ENCODE data around the gene GPR87. TPM values are rescaled to one million over a fixed set of nuclear protein-coding genes. Genes with fewer than 3 reads are reported as not detected.
A peak's percentile ranks its signal among the peaks of the same experiment; 100 is the strongest.

The GPR87 gene
- total and polyA plus RNA-seq, 2 experiments from 2014 or later = 0.22 TPM; not detected in 1

- Histone ChIP-seq H3K4me3 (peak overlapping the region; percentile 65), H3K27me3 (replicated peaks; ENCODE audit: insufficient read depth) (no peaks in the 10 kb centered on the region), H3K4me1 (ENCODE audit: insufficient read depth) (peaks cover 9% of the 10 kb centered on the region), H4K20me1 (ENCODE audit: insufficient read depth) (no peaks in the 10 kb centered on the region), H3K79me2 (ENCODE audit: insufficient read depth) (no peaks in the 10 kb centered on the region), H3K4me2 (ENCODE audit: unreplicated experiment) (peak overlapping the region; percentile 73), H3K9me2 (ENCODE audit: insufficient read depth) (no peaks in the 10 kb centered on the region), H3K9ac (peak overlapping the region; percentile 37), H3F3A (ENCODE audit: insufficient read depth) (peaks cover 6% of the 10 kb centered on the region), H3K36me3 (ENCODE audit: low read depth) (no peaks in the 10 kb centered on the region), H3K27ac (peak overlapping the region; percentile 42), H2AFZ (peak overlapping the region; percentile 80), H3K9me3 (ENCODE audit: low read depth) (no peaks in the 10 kb centered on the region)
- WGBS, 2 experiments (ENCODE audit: low coverage in 1 of 2, low lambda C conversion rate in 2 of 2, missing lambda C conversion rate in 2 of 2) = 0 to 5% methylated on average over 2 of the region's 2 CpGs
- in situ Hi-C loops (cut with MboI) = no loop called here
- DNase-seq = peak; percentile 83
- TF ChIP-seq EZH2 (IDR thresholded peaks at IDR 0.05; ENCODE audit: insufficient read depth, poor library complexity, severe bottlenecking) (no peak), EZH2phosphoT487 (IDR thresholded peaks at IDR 0.05; ENCODE audit: insufficient read depth, low read depth) (no peak)
Measured at GRCh38 chr3:151345859-151346258, 29.2 kb upstream of the GPR87 start.

- H3K27ac ChIP-seq = no peak overlapping the region
- no peaks in the 10 kb centered on the region for H3K36me3 ChIP-seq (ENCODE audit: low read depth)
- H3K9ac ChIP-seq = no peak overlapping the region
- H3K9me2 ChIP-seq (ENCODE audit: insufficient read depth) = no peaks in the 10 kb centered on the region
- H3F3A ChIP-seq (ENCODE audit: insufficient read depth) = peaks cover 19% of the 10 kb centered on the region
- WGBS, 2 experiments (ENCODE audit: low coverage in 1 of 2, low lambda C conversion rate in 2 of 2, missing lambda C conversion rate in 2 of 2) = 95 to 100% methylated on average over 2 of the region's 2 CpGs
- H3K4me2 ChIP-seq (ENCODE audit: unreplicated experiment) = no peak overlapping the region
- no peak for DNase-seq
- no peak overlapping the region for H3K4me3 ChIP-seq
- no peaks in the 10 kb centered on the region for H3K9me3 ChIP-seq (ENCODE audit: low read depth)
- no peaks in the 10 kb centered on the region for H3K79me2 ChIP-seq (ENCODE audit: insufficient read depth)
- no peaks in the 10 kb centered on the region for H4K20me1 ChIP-seq (ENCODE audit: insufficient read depth)
- in situ Hi-C loops (cut with MboI) = no loop called here
- TF ChIP-seq EZH2 (IDR thresholded peaks at IDR 0.05; ENCODE audit: insufficient read depth, poor library complexity, severe bottlenecking) (no peak), EZH2phosphoT487 (IDR thresholded peaks at IDR 0.05; ENCODE audit: insufficient read depth, low read depth) (no peak)
- H3K27me3 ChIP-seq (replicated peaks; ENCODE audit: insufficient read depth) = no peaks in the 10 kb centered on the region
- peaks cover 16% of the 10 kb centered on the region for H3K4me1 ChIP-seq (ENCODE audit: insufficient read depth)
- no peak overlapping the region for H2AFZ ChIP-seq
Measured at GRCh38 chr3:151331696-151332095, 15.1 kb upstream of the GPR87 start.

GRCh38 chr3:151330899-151331298, 14.3 kb upstream of the GPR87 start:
- in situ Hi-C loops (cut with MboI) = no loop called here
- Histone ChIP-seq H3K27ac (no peak overlapping the region), H3F3A (ENCODE audit: insufficient read depth) (peaks cover 19% of the 10 kb centered on the region), H3K79me2 (ENCODE audit: insufficient read depth) (no peaks in the 10 kb centered on the region), H3K4me1 (ENCODE audit: insufficient read depth) (peaks cover 16% of the 10 kb centered on the region), H3K4me2 (ENCODE audit: unreplicated experiment) (no peak overlapping the region), H3K9me3 (ENCODE audit: low read depth) (no peaks in the 10 kb centered on the region), H3K36me3 (ENCODE audit: low read depth) (no peaks in the 10 kb centered on the region), H3K4me3 (no peak overlapping the region), H3K27me3 (replicated peaks; ENCODE audit: insufficient read depth) (no peaks in the 10 kb centered on the region), H2AFZ (no peak overlapping the region), H3K9me2 (ENCODE audit: insufficient read depth) (no peaks in the 10 kb centered on the region), H4K20me1 (ENCODE audit: insufficient read depth) (no peaks in the 10 kb centered on the region), H3K9ac (no peak overlapping the region)
- no peak for TF ChIP-seq EZH2phosphoT487 (IDR thresholded peaks at IDR 0.05; ENCODE audit: insufficient read depth, low read depth)
- TF ChIP-seq EZH2 (IDR thresholded peaks at IDR 0.05; ENCODE audit: insufficient read depth, poor library complexity, severe bottlenecking) = no peak
- DNase-seq = peak; percentile 15

- in situ Hi-C loops (cut with MboI) = no loop called here
- TF ChIP-seq EZH2 (IDR thresholded peaks at IDR 0.05; ENCODE audit: insufficient read depth, poor library complexity, severe bottlenecking) = no peak
- no peak for TF ChIP-seq EZH2phosphoT487 (IDR thresholded peaks at IDR 0.05; ENCODE audit: insufficient read depth, low read depth)
- no peak overlapping the region for H3K4me2 ChIP-seq (ENCODE audit: unreplicated experiment)
Measured at GRCh38 chr3:151330379-151330778, 13.8 kb upstream of the GPR87 start.

GRCh38 chr3:151329363-151329762, 12.7 kb upstream of the GPR87 start, which contains the start of gene P2RY13:
Gene P2RY13, minus strand, starts transcription at chr3:151329549. Its CDS starts 21 bp downstream, at chr3:151329528.
- H3K9ac ChIP-seq = peak within 1 kb of the TSS; percentile 30
- H3K9me3 ChIP-seq (ENCODE audit: low read depth) = no peaks in the 10 kb centered on the region
- TF ChIP-seq EZH2phosphoT487 (IDR thresholded peaks at IDR 0.05; ENCODE audit: insufficient read depth, low read depth) (no peak), EZH2 (IDR thresholded peaks at IDR 0.05; ENCODE audit: insufficient read depth, poor library complexity, severe bottlenecking) (no peak)
- no peaks in the 10 kb centered on the region for H3K9me2 ChIP-seq (ENCODE audit: insufficient read depth)
- no peaks in the 10 kb centered on the region for H3K36me3 ChIP-seq (ENCODE audit: low read depth)
- in situ Hi-C loops (cut with MboI) = no loop called here
- H3K27ac ChIP-seq = peak within 1 kb of the TSS; percentile 41
- peak within 1 kb of the TSS; percentile 79 for H2AFZ ChIP-seq
- peaks cover 16% of the 10 kb centered on the region for H3K4me1 ChIP-seq (ENCODE audit: insufficient read depth)
- WGBS, 2 experiments (ENCODE audit: low coverage in 1 of 2, low lambda C conversion rate in 2 of 2, missing lambda C conversion rate in 2 of 2) = 97 to 100% methylated on average over 1 of the region's 1 CpG
- H3K4me3 ChIP-seq = peak within 1 kb of the TSS; percentile 60
- no peak for DNase-seq
- H3K4me2 ChIP-seq (ENCODE audit: unreplicated experiment) = peak within 1 kb of the TSS; percentile 63
- no peaks in the 10 kb centered on the region for H3K27me3 ChIP-seq (replicated peaks; ENCODE audit: insufficient read depth)
- H3F3A ChIP-seq (ENCODE audit: insufficient read depth) = peaks cover 19% of the 10 kb centered on the region
- H4K20me1 ChIP-seq (ENCODE audit: insufficient read depth) = no peaks in the 10 kb centered on the region
- H3K79me2 ChIP-seq (ENCODE audit: insufficient read depth) = no peaks in the 10 kb centered on the region

More at GRCh38 chr3:151330379-151330778, 13.8 kb upstream of the GPR87 start:
- DNase-seq = no peak
- H3K4me3 ChIP-seq = no peak overlapping the region
- H3F3A ChIP-seq (ENCODE audit: insufficient read depth) = peaks cover 19% of the 10 kb centered on the region
- H3K9me2 ChIP-seq (ENCODE audit: insufficient read depth) = no peaks in the 10 kb centered on the region
- H3K9me3 ChIP-seq (ENCODE audit: low read depth) = no peaks in the 10 kb centered on the region
- no peak overlapping the region for H3K9ac ChIP-seq
- WGBS, 2 experiments (ENCODE audit: low coverage in 1 of 2, low lambda C conversion rate in 2 of 2, missing lambda C conversion rate in 2 of 2) = 77 to 82% methylated on average over 4 of the region's 4 CpGs
- H3K36me3 ChIP-seq (ENCODE audit: low read depth) = no peaks in the 10 kb centered on the region
- no peaks in the 10 kb centered on the region for H4K20me1 ChIP-seq (ENCODE audit: insufficient read depth)
- H3K27me3 ChIP-seq (replicated peaks; ENCODE audit: insufficient read depth) = no peaks in the 10 kb centered on the region
- H3K79me2 ChIP-seq (ENCODE audit: insufficient read depth) = no peaks in the 10 kb centered on the region
- peaks cover 16% of the 10 kb centered on the region for H3K4me1 ChIP-seq (ENCODE audit: insufficient read depth)
- no peak overlapping the region for H2AFZ ChIP-seq
- no peak overlapping the region for H3K27ac ChIP-seq
